Stimulated activated CD8-positive, alpha-beta memory T cell treated with anti-CD3 and anti-CD28 coated beads, Interleukin-15, amount 100 ng/mL, for 24 hours (primary cell): Measurements from ENCODE around the gene ADD3.

Source experiments
- DNase-seq: peaks from one replicate; pipeline ENCODE4 v3.0.0-alpha.2; 2020; ENCODE audit warnings: low read depth

The ADD3 gene

GRCh38 chr10:110068780-110069179 is 61.0 kb downstream of the ADD3 start:
- no peak for DNase-seq

DNA sequence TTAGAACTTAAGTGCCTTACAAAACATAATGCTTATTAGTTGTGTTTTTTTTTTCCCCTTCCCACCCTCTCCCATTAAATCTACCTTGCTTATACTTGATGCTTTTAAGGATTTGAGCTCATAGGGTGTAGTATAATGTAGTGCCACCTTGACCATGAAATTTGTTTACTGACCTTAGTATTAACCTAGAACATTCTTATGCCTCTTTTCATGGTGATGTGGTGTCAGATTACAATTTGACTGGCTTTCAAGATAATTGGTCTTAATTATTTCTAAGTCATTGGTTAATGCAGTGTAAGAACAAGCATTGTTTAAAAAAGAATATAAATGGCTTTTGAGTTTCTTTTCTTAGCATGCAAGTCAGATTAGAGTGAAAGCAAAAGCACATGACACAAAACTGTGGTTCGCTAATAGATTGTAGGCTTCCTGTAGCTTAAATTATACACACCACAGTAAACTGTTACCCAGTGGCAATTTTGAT is 61.8 kb downstream of the ADD3 start:
- no peak for DNase-seq

DNA sequence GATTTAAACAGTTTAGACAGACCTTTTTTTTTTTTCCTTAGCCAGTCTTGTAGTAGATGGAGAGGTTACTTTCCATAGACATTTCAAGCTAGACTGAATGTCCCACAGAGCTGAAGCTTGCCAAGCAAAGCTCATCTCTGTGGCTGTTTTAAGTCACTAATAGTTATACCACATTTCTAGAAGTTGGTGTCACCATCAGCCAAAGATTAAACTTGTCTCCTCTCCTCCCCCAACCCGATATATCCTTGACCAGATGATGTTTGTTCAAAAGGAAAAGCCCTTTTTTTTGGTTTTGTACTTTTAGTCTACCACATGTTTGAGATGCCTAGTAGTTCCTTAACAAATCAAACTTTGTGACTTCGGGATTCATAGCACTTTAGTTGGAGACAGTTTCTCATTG is 66.1 kb downstream of the ADD3 start:
- no peak for DNase-seq

- no peak for DNase-seq
Observed at GRCh38 chr10:110074298-110074697, 66.5 kb downstream of the ADD3 start.

DNA sequence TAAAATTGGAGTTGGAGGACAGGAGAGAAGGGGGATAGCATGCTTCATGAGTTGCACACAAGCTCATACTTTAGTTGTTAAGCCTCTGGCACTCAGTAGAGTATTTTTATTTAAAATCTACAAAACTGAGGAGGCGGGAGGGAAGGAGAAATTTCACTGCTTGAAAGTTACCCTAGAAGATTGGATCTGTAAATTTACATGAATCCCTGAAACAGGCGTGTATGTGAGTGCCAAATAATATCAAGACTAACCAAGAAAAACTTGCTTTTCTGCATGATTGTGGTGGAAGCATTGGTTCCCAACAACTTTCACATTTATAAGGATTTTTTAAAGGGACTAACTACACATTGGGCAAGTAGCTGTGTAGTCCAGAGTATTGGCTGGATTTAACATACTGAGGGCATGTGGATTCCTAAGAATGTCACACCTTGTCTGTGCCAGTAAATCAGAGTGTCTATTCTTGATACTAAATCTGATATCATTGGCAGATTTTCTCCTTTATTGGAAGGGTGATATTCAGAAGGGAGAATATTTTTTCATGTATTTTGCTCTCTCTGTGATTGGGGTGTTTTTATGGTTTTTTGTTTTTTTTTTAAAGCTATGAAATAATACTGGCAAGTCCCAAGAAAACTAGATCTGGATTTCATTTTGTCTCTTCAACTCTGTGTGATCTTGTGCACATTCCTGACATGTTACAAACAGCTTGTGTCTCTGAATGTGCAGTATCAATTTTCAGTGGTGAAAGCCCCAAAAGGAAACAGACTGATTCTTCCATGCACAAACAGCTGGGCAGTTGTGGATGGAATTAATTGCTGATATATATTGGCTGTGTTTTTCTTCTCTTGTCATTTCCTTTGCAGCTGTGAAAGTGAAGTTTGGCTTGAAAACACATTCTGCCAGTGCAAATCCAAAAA is 67.2 kb downstream of the ADD3 start:
- no peak for DNase-seq

DNA sequence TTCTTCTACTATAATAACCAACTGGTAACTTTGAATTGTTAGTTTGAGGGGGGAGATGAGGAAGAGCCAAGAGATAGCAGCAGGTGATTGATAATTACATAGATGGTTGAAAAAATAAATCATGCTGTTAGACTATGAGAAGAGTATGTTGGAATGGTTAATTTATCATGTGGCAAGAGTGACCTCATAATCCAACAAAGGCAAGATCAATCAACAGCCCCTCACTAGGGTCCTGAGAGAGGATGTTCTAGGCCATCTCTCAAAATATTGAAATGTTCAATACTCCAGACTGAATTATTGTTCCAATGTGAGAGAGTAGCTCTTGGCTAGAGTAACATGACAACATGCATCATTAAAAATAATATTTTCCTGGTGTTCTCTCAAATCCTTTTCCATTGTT is 67.9 kb downstream of the ADD3 start:
- DNase-seq: no peak

- no peak for DNase-seq
Observed at GRCh38 chr10:110076559-110077318, 69.0 kb downstream of the ADD3 start.

DNA sequence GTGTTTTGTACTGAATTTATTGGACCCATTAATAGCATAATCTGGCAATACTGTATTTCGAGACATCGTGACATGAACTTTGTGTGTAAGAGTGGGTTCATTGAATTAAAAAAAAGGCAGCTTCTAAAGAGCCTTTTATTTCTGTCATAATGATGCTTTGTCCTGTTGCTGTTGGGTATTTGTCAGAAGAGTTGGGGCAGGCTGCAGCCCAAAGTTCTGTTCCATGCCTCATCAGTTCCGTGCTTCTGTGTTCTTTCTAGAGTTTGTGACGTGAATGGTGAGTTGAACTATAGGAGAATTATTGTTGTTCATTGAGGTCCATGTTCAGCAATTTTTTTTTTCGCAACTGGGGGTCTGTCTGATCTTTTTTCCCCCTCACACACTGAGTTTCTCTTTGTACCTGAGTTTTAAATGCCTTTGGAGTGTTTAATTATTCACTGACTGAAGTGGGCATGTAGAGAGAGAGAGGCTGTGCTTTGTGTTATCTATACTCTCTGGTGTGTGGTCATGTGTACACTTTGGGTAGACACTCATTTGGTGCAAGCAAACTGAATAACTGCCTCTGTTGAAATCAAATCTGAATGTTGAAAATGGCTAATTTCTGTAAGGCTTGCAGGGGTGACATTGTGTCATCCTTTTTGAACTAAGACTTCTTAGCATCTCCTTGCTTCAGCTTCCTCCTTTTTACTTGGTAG is 69.8 kb downstream of the ADD3 start:
- DNase-seq: no peak

GRCh38 chr10:110078317-110078716 is 70.5 kb downstream of the ADD3 start:
- DNase-seq: no peak

DNA sequence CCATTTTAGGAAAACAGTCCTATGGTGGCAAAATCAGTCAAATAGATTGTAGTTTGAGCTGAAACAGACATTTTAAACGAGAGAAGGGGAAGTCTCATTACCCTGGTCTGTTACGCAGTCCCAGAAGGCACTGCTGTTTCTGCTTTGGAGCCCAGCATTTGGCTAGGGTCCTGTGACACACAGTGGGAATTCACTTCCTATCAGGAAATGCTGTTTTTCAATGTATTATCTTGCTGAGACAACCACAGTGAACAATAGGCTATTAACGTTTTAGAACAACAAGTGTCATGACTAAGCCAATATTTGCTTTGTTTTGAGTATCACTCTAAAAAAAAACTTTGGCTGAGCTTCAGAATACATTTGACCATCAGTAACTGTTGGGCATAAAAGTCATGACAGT is 74.1 kb downstream of the ADD3 start:
- no peak for DNase-seq

- no peak for DNase-seq
Observed at GRCh38 chr10:110083884-110084283, 76.1 kb downstream of the ADD3 start.

DNA sequence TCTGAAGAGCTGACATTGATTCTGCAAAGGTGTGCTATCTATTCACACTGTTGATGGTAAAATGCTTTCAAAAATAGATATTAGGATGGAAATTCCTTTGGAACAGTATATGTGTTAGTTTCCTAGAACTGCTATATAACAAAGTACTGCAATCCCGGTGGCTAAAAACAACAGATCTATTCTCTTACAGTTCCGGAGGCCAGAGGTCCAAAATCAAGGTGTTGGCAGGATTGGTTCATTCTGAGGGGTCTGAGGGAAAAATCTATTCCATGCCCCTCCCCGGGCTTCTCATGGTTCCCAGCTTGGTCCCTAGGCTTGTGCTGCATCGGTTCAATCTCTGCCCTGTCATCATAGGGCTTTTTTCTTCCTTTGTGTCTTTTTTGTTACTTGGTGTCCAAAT is 79.9 kb downstream of the ADD3 start:
- DNase-seq: no peak

DNA sequence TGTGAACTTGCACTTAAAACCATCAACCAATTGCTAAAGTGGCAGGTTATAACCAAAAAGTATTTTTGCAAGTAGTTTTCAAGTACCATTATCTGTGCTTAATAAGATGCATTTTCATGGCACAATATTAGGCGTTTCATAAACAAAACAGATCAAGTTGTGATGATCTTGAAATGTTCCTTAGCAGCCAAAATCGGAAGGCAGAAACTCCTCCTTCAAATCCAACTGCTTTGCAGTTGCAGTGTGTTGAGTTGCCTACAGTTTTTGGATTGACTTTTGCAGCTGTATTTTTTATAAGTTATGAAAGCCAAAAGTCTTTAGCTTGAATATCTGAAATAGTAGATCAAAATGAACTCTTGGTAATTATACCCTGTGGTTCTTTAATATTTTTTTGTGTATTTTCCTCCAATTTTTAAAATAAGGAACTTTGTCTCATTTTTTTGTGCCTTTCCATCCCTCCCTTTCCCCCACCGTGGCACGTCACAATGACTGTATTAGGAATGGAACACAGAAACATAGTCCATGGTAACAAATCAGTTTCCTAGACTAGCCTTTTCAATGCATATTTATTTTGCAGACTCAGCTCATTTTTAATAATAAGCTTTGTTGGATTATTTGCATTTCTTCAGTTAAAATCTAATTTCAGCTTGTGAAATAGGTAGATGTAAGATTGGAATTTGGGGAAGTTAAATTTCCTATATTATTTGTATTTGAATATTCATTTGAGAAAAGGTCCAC is 80.8 kb downstream of the ADD3 start:
- no peak for DNase-seq

GRCh38 chr10:110091830-110092229 is 84.0 kb downstream of the ADD3 start:
- no peak for DNase-seq

GRCh38 chr10:110093722-110094121 is 85.9 kb downstream of the ADD3 start:
- DNase-seq: no peak

DNA sequence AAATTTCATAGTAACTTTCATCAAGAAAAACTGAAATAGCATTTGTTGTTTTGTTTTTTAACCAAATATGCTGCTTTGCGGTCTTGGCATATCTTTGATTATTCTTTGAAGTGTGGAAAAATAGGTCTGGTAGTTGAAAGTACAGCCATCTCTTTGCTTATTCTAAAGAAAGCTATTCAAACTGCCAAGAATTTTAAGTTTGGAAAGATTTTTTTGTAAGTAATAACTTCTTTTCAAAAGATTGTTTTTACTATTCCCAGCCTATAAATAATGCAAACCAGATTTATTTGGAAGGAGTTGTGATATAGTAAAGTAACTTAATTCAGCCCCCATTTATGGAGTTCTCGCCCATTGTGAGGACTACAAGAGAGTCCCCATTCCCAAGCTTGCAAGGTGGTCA is 87.0 kb downstream of the ADD3 start:
- DNase-seq: no peak

GRCh38 chr10:110101464-110102144 is 93.8 kb downstream of the ADD3 start:
- no peak for DNase-seq

DNA sequence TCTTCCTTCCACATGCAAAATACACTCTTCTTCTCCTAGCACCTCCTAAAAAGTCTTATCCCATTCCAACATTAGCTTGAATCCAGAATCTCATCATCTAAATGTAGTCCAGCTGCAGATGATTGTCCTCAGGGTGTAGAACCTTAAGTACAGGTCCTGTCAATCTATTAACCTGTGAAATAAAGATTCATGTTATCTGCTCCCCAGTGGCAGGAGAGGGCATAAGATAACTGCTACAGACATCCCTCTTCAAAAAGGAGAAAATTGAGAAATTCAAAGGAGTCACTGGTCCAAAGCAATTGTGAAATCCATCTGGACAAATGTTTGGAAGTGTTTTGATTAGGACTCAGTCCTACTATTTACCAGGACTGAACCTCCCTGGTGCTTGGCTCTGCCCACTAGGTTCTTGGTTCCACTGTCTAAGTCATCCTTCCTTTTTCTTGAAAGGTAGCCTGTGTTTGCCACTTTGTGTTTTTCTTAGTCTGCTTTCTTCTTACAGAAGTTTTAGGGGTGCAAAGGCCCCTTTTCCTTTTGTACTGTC is 96.2 kb downstream of the ADD3 start:
- DNase-seq: no peak

GRCh38 chr10:110105873-110106272 is 98.1 kb downstream of the ADD3 start:
- no peak for DNase-seq

- DNase-seq: no peak
Observed at GRCh38 chr10:110107430-110107829, 99.6 kb downstream of the ADD3 start.

GRCh38 chr10:110107887-110108286 is 100.1 kb downstream of the ADD3 start:
- DNase-seq: no peak
